NCI-H460 (cell line): ENCODE results near the gene ESYT2. TPM values are rescaled to one million over a fixed set of nuclear protein-coding genes. Genes with fewer than 3 reads are reported as not detected.

Experiments
- DNase-seq: peaks from one replicate; pipeline ENCODE4 v3.0.0-alpha.2; 2016; ENCODE audit warnings: low read depth; ENCODE audit errors: extremely low read depth
- total RNA-seq: library from RNA; depleted of rRNA; stranded (reverse); fragments of >200 nt; shearing (Covaris generic); gene quantifications from 2 replicates; pipeline ENCODE4 v1.2.3, GENCODE V29; 2014

The ESYT2 gene
- total RNA-seq, 1 experiment from 2014 or later, result 126 TPM

DNA sequence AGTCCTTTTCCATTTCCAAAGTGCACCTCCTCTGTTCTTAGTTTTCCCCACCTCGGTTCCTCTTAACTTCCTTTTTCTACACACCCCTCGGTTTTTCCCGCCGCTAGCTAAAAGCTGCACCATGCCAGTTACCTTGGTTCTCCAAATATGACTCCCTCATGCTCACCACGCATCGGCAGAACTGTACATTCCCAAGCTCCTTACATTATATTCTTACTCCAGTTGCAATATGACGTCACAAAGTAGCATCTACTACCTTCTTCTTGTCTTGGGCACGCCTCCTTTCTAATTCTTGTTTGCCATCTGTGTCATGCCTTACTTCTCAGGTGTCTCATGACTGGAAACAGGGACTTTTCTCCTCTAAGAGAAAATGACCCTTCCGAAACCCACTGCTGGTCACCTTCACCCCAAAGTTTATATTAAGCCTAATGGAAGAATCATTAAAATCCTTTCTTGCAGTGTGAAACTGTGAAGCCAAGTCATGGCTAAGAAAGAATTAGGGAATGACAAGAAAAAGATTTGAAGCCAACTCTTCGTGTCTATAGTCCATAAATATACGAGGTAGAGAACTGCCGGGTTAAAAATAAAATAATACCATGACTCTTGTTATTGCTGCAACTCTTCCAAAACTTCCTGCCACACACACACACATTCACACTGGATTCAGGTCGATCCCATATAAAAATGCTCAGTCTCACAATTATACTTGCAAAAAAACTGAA lies 1.7 kb downstream of the ESYT2 start:
- no peak for DNase-seq

GRCh38 chr7:158825628-158826289 lies 3.5 kb downstream of the ESYT2 start:
- no peak for DNase-seq

GRCh38 chr7:158824028-158824427 lies 5.3 kb downstream of the ESYT2 start:
- no peak for DNase-seq

- peak; percentile 86 for DNase-seq
Measured at GRCh38 chr7:158821171-158822031, 7.9 kb downstream of the ESYT2 start.

DNA sequence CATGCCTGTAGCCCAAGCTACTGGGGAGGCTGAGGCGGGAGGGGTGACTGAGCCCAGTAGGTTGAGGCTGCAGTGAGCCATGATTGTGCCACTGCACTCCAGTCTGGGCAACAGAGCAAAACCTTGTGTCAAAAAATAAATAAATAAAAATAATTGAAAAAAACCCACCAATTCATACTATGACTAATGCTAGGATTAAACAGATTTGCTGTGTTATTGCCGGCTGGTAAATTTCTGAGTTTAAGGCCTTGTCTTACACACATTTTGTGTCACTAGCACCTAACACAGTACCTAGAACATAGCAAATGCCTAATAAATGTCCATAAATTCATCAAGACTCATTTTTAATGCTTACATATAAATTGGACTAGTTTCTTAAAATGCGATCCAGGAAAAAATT lies 8.7 kb downstream of the ESYT2 start:
- DNase-seq, result no peak

DNA sequence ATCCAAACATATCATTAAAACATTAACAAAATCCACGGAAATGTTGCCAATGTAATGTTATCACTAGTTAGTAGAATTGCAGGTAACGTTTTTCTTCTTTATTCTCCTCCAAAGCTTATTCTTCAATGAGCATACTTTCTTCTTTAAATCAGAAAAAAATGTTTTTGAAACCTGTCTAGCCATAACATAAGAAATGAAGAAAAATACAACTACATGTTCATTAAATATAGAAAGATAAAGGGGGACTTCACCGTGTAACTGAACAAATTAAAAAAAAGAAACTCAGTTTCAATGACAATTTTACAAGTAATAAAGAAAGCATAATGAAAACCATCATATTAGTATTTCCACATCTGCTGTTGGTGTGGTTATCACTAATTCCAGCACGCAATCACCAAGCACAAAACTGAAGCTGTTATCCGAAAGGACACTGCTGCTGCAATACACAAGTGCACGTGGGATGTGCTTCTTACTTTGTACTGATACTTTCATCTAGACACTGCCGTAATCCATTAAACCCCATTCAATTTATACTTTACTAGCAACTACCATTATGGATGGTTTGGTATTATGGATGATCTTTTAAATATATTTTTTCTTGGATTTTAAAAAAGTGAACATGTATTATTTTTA lies 9.6 kb downstream of the ESYT2 start:
- no peak for DNase-seq

- DNase-seq, result peak; percentile 92
Measured at GRCh38 chr7:158818325-158819213, 10.7 kb downstream of the ESYT2 start.

DNA sequence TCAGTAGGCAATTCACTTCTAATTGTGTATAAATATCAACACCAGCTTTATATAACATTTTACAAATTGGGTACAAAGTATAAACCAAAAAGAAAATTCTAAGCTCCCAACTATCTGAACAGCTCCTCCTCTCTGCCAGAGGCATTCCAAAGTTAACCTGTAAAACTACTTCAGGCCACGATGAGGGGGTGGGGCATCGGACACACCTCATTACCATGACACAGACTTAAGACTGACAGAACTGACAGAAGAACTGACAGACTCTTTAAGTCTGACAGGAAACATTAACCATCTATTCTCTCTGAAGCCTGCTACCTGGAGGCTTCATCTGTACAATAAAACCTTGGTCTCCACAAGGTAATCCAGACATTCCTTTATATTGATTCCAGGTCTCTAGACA lies 12.3 kb downstream of the ESYT2 start:
- DNase-seq, result no peak

DNA sequence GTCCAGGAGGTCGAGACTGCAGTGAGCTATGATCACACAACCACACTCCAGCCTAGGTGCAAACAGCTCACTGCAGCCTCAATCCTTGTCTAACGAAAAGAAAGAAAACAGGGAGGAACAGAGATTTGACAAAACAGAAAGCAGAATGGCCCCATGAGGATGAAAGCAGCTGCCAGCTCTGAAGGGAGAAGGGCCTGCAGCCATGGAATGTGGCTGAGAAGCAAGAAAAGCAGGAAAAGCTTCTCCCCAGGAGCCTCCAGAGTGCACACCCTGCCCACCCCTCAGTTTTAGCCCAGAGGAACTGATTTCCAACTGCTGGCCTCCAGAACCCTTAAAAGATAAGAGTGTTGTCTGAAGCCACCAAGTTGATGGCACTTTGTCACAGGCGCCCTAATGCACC lies 13.0 kb downstream of the ESYT2 start:
- DNase-seq, result no peak

- DNase-seq, result no peak
Measured at GRCh38 chr7:158815800-158816128, 13.5 kb downstream of the ESYT2 start.

DNA sequence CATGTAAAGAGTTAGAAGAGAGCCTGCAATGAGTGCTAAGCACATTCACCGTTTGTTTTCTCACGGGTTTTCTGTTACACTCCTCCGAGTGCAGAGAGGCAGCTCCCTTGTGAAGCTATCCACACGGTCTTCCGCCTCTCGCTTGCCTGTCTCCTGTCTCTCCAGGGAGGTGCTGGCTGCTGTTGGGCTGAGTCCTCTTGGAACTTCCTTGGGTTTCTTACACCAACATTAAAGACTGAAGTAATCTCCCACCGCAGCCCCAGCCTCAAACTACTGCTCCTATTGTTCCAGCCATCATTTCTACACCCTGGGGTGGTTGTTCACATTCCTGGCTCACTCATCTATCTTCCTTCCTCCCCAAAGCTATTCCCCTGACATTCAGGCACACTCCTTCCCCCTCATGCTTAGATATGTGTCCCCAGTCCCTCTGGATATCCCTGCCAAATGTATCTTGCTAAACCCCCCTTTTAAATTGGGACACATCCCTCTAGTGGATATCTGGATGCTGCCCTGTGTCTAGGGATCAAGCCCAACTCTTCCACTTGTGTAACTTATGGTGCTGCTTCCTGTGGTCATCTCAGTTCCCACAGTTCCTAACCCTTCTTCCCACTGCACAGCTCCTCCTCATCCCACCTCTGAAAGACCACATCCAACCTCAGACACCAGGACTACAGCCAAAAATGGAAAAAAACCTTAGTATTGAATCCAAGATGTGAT lies 14.1 kb downstream of the ESYT2 start:
- no peak for DNase-seq

GRCh38 chr7:158814637-158815036 lies 14.7 kb downstream of the ESYT2 start:
- DNase-seq, result no peak

DNA sequence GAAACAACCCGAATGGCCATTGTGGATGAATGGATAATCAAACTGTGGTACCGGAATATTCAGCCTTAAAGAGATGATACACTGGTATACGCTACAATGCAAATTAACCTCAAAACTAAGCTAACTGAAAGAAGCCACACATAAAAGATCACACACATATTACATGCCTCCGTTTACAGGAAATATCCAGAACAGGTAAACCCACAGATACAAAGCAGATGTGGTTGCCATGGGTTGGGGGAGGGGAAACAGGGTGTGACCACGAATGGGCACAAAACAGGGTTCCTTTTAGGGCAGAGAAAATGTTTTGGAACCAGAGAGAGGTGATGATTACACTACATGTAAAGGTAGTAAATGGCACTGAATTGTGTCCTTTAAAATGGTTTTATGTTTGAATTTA lies 16.6 kb downstream of the ESYT2 start:
- no peak for DNase-seq

DNA sequence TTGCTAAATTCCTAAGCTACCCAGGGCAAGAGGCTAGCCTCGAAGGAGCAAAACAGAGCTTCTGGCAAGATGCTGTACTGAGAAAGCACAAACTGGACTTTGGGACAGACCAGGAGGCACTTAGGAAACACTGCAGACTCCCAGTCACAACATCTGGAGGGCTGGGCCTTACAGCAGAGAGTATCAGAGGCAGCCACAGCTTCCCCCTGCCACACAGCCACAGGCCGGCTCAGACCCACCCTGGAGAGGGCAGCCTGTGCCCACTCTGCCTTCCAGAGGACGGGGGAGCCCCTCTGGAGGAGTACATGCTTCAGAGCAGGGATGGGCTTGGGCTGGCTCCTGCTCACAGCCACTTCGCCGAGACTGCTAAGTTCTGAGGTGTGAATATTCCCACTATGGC lies 17.4 kb downstream of the ESYT2 start:
- no peak for DNase-seq

- DNase-seq, result no peak
Measured at GRCh38 chr7:158811461-158811860, 17.8 kb downstream of the ESYT2 start.

GRCh38 chr7:158810846-158811245 lies 18.5 kb downstream of the ESYT2 start:
- no peak for DNase-seq

DNA sequence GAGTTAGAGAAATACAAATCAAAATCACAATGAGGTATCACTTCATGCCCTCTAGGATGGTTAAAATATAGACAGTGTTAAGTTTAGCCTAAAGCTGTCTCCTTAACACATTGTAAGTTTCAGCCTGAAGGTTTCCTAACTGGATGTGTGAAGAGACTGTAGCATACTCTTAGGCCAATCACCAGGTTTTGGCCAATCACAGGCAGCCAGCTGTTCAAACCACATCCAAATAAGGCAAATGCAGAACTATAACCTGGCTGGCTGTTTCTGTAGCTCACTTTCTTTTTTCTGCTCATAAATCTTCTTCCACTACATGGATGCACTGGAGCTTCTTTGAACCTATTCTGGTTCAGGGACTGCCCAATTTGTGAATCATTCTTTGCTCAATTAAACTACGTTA lies 19.7 kb downstream of the ESYT2 start:
- DNase-seq, result no peak

- DNase-seq, result no peak
Measured at GRCh38 chr7:158808126-158808525, 21.2 kb downstream of the ESYT2 start.

DNA sequence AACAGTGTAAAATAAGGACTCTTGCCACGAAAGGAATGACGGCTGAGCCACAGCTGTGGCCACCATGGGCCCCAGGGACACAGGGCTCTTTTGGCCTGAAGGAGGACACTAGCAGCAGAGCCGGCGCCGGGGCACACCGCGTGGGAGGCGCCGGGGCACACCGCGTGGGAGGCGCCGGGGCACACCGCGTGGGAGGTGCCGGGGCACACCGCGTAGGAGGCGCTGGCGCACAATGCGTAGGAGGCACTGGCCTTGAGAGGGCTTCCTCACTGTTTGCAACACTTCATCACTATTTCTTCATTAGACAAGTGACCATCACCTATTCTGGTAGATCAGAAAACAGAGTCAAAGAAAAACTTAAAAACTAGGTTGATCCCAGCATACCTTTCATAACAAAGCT lies 23.4 kb downstream of the ESYT2 start:
- no peak for DNase-seq

- no peak for DNase-seq
Measured at GRCh38 chr7:158805414-158805813, 23.9 kb downstream of the ESYT2 start.
